ENCODE data around the gene ANO3.

The ANO3 gene

GRCh38 chr11:26329206-26329605 lies 2.7 kb upstream of the ANO3 start:
- no peak for DNase-seq
- TF ChIP-seq POLR2A (IDR thresholded peaks at IDR 0.05; ENCODE audit: low read length) (no peak), GATA1 (IDR thresholded peaks at IDR 0.05; ENCODE audit: low read depth, low read length) (no peak)

GRCh38 chr11:26330262-26330661 lies 1.7 kb upstream of the ANO3 start:
- TF ChIP-seq GATA1 (IDR thresholded peaks at IDR 0.05; ENCODE audit: low read depth, low read length) (no peak), POLR2A (IDR thresholded peaks at IDR 0.05; ENCODE audit: low read length) (no peak)
- DNase-seq = no peak

- DNase-seq = no peak
- TF ChIP-seq GATA1 (IDR thresholded peaks at IDR 0.05; ENCODE audit: low read depth, low read length) (no peak), POLR2A (IDR thresholded peaks at IDR 0.05; ENCODE audit: low read length) (no peak)
These were observed 614 bp downstream of the ANO3 start for GRCh38 chr11:26332572-26332915.

GRCh38 chr11:26333906-26334305 lies 2.0 kb downstream of the ANO3 start:
- TF ChIP-seq POLR2A (IDR thresholded peaks at IDR 0.05; ENCODE audit: low read length) (no peak), GATA1 (IDR thresholded peaks at IDR 0.05; ENCODE audit: low read depth, low read length) (no peak)

GRCh38 chr11:26335903-26336302 lies 4.0 kb downstream of the ANO3 start:
- DNase-seq = no peak

More at GRCh38 chr11:26333906-26334305, 2.0 kb downstream of the ANO3 start:
- DNase-seq = no peak

GRCh38 chr11:26344647-26345046 lies 12.7 kb downstream of the ANO3 start:
- no peak for TF ChIP-seq GATA1 (IDR thresholded peaks at IDR 0.05; ENCODE audit: low read depth, low read length)
- TF ChIP-seq POLR2A (IDR thresholded peaks at IDR 0.05; ENCODE audit: low read length) = no peak
- no peak for DNase-seq

More at GRCh38 chr11:26335903-26336302, 4.0 kb downstream of the ANO3 start:
- no peak for TF ChIP-seq GATA1 (IDR thresholded peaks at IDR 0.05; ENCODE audit: low read depth, low read length)
- no peak for TF ChIP-seq POLR2A (IDR thresholded peaks at IDR 0.05; ENCODE audit: low read length)

GRCh38 chr11:26348776-26349175 lies 16.8 kb downstream of the ANO3 start:
- TF ChIP-seq POLR2A (IDR thresholded peaks at IDR 0.05; ENCODE audit: low read length) = no peak
- no peak for TF ChIP-seq GATA1 (IDR thresholded peaks at IDR 0.05; ENCODE audit: low read depth, low read length)
- no peak for DNase-seq

- TF ChIP-seq POLR2A (IDR thresholded peaks at IDR 0.05; ENCODE audit: low read length) = no peak
- TF ChIP-seq GATA1 (IDR thresholded peaks at IDR 0.05; ENCODE audit: low read depth, low read length) = no peak
- no peak for DNase-seq
These were observed 18.1 kb downstream of the ANO3 start for GRCh38 chr11:26350002-26350401.

GRCh38 chr11:26353010-26353409 lies 21.1 kb downstream of the ANO3 start:
- TF ChIP-seq GATA1 (IDR thresholded peaks at IDR 0.05; ENCODE audit: low read depth, low read length) = no peak
- TF ChIP-seq POLR2A (IDR thresholded peaks at IDR 0.05; ENCODE audit: low read length) = no peak
- no peak for DNase-seq

GRCh38 chr11:26359055-26359454 lies 27.1 kb downstream of the ANO3 start:
- TF ChIP-seq GATA1 (IDR thresholded peaks at IDR 0.05; ENCODE audit: low read depth, low read length) = no peak

GRCh38 chr11:26365284-26365683 lies 33.4 kb downstream of the ANO3 start:
- DNase-seq = no peak
- TF ChIP-seq GATA1 (IDR thresholded peaks at IDR 0.05; ENCODE audit: low read depth, low read length) (no peak), POLR2A (IDR thresholded peaks at IDR 0.05; ENCODE audit: low read length) (no peak)

More at GRCh38 chr11:26359055-26359454, 27.1 kb downstream of the ANO3 start:
- DNase-seq = no peak

- no peak for DNase-seq
- no peak for TF ChIP-seq POLR2A (IDR thresholded peaks at IDR 0.05; ENCODE audit: low read length)
These were observed 45.7 kb downstream of the ANO3 start for GRCh38 chr11:26377619-26378018.

GRCh38 chr11:26399336-26399735 lies 67.4 kb downstream of the ANO3 start:
- no peak for TF ChIP-seq POLR2A (IDR thresholded peaks at IDR 0.05; ENCODE audit: low read length)
- no peak for TF ChIP-seq GATA1 (IDR thresholded peaks at IDR 0.05; ENCODE audit: low read depth, low read length)

GRCh38 chr11:26410706-26411366 lies 78.9 kb downstream of the ANO3 start:
- no peak for TF ChIP-seq GATA1 (IDR thresholded peaks at IDR 0.05; ENCODE audit: low read depth, low read length)
- TF ChIP-seq POLR2A (IDR thresholded peaks at IDR 0.05; ENCODE audit: low read length) = no peak
- DNase-seq = no peak

More at GRCh38 chr11:26399336-26399735, 67.4 kb downstream of the ANO3 start:
- DNase-seq = no peak

GRCh38 chr11:26412955-26413354 lies 81.0 kb downstream of the ANO3 start:
- DNase-seq = no peak
- TF ChIP-seq GATA1 (IDR thresholded peaks at IDR 0.05; ENCODE audit: low read depth, low read length) (no peak), POLR2A (IDR thresholded peaks at IDR 0.05; ENCODE audit: low read length) (no peak)
